Heart right ventricle (tissue), 16 donors: ENCODE data around the gene KIF1A. TPM values are rescaled to one million over a fixed set of nuclear protein-coding genes. Genes with fewer than 3 reads are reported as not detected.

Experiments
- ATAC-seq, 8 donors: fragments of 200-7000 bp; cut with Tn5 transposase; one replicate each; pipeline ENCODE4 v1.9.1; 2020; ENCODE audit warnings: mild to moderate bottlenecking in 8 of 8, moderate library complexity in 8 of 8, moderate number of reproducible peaks in 1 of 8
- DNase-seq, 2 donors: peaks; one replicate each; pipeline ENCODE4 v3.0.0-alpha.2; 2020
- H3K27ac ChIP-seq, 10 donors: fragments of 200-600 bp; sonication (generic) in 2 of 10; one replicate each; pipeline versions ENCODE4 v1.5.0 to v1.8.0; 2020 to 2022; ENCODE audit warnings: mild to moderate bottlenecking in 3 of 10
- H3K27me3 ChIP-seq, 7 donors: fragments of 200-600 bp; one replicate each; pipeline ENCODE4 v1.8.0; 2021 to 2022; ENCODE audit warnings: mild to moderate bottlenecking in 2 of 7
- H3K36me3 ChIP-seq, 9 donors: fragments of 200-600 bp; sonication (generic) in 1 of 9; one replicate each; pipeline versions ENCODE4 v1.5.0 to v1.8.0; 2020 to 2022; ENCODE audit warnings: mild to moderate bottlenecking in 2 of 9
- H3K4me1 ChIP-seq, 9 donors: fragments of 200-600 bp; sonication (generic) in 1 of 9; one replicate each; pipeline versions ENCODE4 v1.5.0 to v1.8.0; 2020 to 2022; ENCODE audit warnings: mild to moderate bottlenecking in 4 of 9
- H3K4me3 ChIP-seq, 10 donors: fragments of 200-600 bp; sonication (generic) in 2 of 10; one replicate each; pipeline versions ENCODE4 v1.5.0 to v1.8.0; 2020 to 2022; ENCODE audit warnings: mild to moderate bottlenecking in 7 of 10, moderate library complexity in 2 of 10
- H3K9me3 ChIP-seq, 11 donors: fragments of 200-600 bp in 10 of 11; sonication (generic) in 2 of 11; one replicate each; pipeline versions ENCODE4 v1.5.0 to v1.8.0; 2013 to 2022; ENCODE audit warnings: mild to moderate bottlenecking in 2 of 11, control low read depth in 1 of 11, moderate library complexity in 1 of 11
- WGBS, 2 donors: extraction: QIAGEN DNeasy Blood & Tissue Kit; methylation state at CpG; one replicate each; pipeline ENCODE4 v1.1.7; 2013; ENCODE audit warnings: inconsistent platforms in 1 of 2; 5-methylcytosine and 5-hydroxymethylcytosine counted together
- intact Hi-C, 10 donors: fragments of 100-400 bp; cut with DNase I; formaldehyde crosslinking; loops; one replicate each; pipeline versions ENCODE4 v1.11.1 to v1.14.2; 2022
- polyA plus RNA-seq, 2 donors: library from polyadenylated mRNA; stranded (reverse); fragments of 200-250 nt; gene quantifications; one replicate each; pipeline ENCODE4 v1.2.3, GENCODE V29; 2013
- total RNA-seq, 10 donors: library from RNA; stranded (reverse); fragmentation: NEBNext Ultra II Directional in 3 of 10; extraction: Animal tissue kit (Norgen Biotek cat#: 25700) in 3 of 10; gene quantifications; one replicate each; pipeline versions ENCODE4 v1.2.1 to v1.2.4, GENCODE V29; 2021 to 2023
- TF ChIP-seq, protein P1 (sequence below), 9 donors: fragments of 200-600 bp; sonication (generic) in 2 of 9; IDR thresholded peaks; one replicate each; pipeline versions ENCODE4 v1.5.0 to v1.8.0; 2021 to 2022; ENCODE audit warnings: antibody characterized with exemption in 9 of 9, mild to moderate bottlenecking in 5 of 9, moderate library complexity in 1 of 9
- donor health status: Arrhythmogenic right ventricular cardiomyopathy.
- donor health status: ischemic (EF 13 %, LVEDD 7.1; RV severe dilation, severe dysfunction).
- donor health status: healthy with polysubstance abuse.
- donor health status: DM: no; HTN: yes; CAD: no.
- donor health status: DM: no; HTN: no; CAD: no.
- donor health status: ischemic (EF 25% LVEDD 6.9; RV normal size, moderate dysfunction).
- donor health status: ischemic (EF 25% LVEDD 5.7; RV mildly dilated, moderate dysfunction).
- donor health status: healthy.
- donor health status: DM: yes; HTN: yes; CAD: no.
- donor health status: Ischemic cardiomyopathy.
- donor health status: ischemic (EF 35%, LVEDD 5.7; RV mildly dilated, moderate dysfunction).
- donor health status: nonischemic (EF 11% LVEDD 7.7; RV severe dilation, severe dysfunction).
- donor health status: DM: yes; HTN: yes; CAD: no.
- donor health status: PGD.
- donor health status: ischemic (EF 29% LVEDD 5.4; RV normal size, mild dysfunction).
- donor health status: nonischemic (EF 23%, LVEDD 6.1; RV moderate dilation, normal function).

KIF1A gene
- total and polyA plus RNA-seq, 12 donors, result 0.37 to 21.4 (median 1.4) TPM

GRCh38 chr2:240858871-240859270 lies 38.9 kb upstream of the KIF1A start:
- TF ChIP-seq, protein P1, sequence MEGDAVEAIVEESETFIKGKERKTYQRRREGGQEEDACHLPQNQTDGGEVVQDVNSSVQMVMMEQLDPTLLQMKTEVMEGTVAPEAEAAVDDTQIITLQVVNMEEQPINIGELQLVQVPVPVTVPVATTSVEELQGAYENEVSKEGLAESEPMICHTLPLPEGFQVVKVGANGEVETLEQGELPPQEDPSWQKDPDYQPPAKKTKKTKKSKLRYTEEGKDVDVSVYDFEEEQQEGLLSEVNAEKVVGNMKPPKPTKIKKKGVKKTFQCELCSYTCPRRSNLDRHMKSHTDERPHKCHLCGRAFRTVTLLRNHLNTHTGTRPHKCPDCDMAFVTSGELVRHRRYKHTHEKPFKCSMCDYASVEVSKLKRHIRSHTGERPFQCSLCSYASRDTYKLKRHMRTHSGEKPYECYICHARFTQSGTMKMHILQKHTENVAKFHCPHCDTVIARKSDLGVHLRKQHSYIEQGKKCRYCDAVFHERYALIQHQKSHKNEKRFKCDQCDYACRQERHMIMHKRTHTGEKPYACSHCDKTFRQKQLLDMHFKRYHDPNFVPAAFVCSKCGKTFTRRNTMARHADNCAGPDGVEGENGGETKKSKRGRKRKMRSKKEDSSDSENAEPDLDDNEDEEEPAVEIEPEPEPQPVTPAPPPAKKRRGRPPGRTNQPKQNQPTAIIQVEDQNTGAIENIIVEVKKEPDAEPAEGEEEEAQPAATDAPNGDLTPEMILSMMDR (IDR thresholded peaks at IDR 0.05), result no peak
- no peak overlapping the region for H3K27ac ChIP-seq
- H3K4me1 ChIP-seq, result no peaks in the 10 kb centered on the region
- 87 to 91% methylated on average over 10 of the region's 10 CpGs for WGBS, 2 donors
- no peak for ATAC-seq
- H3K27me3 ChIP-seq, result peaks cover 0 to 10% (median 0%) of the 10 kb centered on the region in 7 donors
- no peaks in the 10 kb centered on the region for H3K36me3 ChIP-seq
- intact Hi-C loops, result loop anchor here in 7 of 10 donors (10.0 kb wide), 6 partner anchors 126 to 876 kb away; partner anchors contain the start of genes SNED1 (in 3 of the 7) and D2HGDH (in 2 of the 7)
- H3K4me3 ChIP-seq, result no peak overlapping the region
- peaks cover 0 to 12% (median 0%) of the 10 kb centered on the region in 11 donors for H3K9me3 ChIP-seq
- no peak for DNase-seq

DNA sequence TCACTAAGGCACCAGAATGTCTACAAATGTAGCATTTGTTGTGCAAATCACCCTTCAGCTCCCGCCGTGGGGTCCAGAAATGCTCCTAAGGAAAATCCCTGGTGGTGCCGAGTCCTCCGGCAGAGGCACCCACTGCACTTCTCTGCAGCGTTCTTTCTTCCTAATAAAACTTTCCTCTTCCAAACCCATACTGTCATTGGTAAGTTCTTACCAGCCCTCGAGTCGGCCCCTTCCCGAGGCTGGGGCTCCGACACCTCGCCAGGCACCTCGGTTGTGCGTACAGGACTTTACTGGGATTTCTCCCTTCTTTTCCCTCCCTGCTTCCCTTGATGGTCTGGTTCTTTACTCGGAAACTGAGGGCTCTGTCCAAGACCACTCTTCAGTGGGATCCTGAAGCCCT lies 38.3 kb upstream of the KIF1A start:
- Histone ChIP-seq H3K4me1 (no peaks in the 10 kb centered on the region), H3K36me3 (no peaks in the 10 kb centered on the region), H3K27me3 (peaks cover 0 to 10% (median 0%) of the 10 kb centered on the region in 7 donors), H3K27ac (no peak overlapping the region), H3K4me3 (no peak overlapping the region), H3K9me3 (peaks cover 0 to 12% (median 0%) of the 10 kb centered on the region in 11 donors)
- TF ChIP-seq, protein P1 (IDR thresholded peaks at IDR 0.05), result no peak
- WGBS, 2 donors, result 86 to 89% methylated on average over 13 of the region's 13 CpGs
- DNase-seq (no peak), ATAC-seq (no peak)
- intact Hi-C loops, result loop anchor here in 7 of 10 donors (10.0 kb wide), 6 partner anchors 126 to 876 kb away; partner anchors contain the start of genes SNED1 (in 3 of the 7) and D2HGDH (in 2 of the 7)

DNA sequence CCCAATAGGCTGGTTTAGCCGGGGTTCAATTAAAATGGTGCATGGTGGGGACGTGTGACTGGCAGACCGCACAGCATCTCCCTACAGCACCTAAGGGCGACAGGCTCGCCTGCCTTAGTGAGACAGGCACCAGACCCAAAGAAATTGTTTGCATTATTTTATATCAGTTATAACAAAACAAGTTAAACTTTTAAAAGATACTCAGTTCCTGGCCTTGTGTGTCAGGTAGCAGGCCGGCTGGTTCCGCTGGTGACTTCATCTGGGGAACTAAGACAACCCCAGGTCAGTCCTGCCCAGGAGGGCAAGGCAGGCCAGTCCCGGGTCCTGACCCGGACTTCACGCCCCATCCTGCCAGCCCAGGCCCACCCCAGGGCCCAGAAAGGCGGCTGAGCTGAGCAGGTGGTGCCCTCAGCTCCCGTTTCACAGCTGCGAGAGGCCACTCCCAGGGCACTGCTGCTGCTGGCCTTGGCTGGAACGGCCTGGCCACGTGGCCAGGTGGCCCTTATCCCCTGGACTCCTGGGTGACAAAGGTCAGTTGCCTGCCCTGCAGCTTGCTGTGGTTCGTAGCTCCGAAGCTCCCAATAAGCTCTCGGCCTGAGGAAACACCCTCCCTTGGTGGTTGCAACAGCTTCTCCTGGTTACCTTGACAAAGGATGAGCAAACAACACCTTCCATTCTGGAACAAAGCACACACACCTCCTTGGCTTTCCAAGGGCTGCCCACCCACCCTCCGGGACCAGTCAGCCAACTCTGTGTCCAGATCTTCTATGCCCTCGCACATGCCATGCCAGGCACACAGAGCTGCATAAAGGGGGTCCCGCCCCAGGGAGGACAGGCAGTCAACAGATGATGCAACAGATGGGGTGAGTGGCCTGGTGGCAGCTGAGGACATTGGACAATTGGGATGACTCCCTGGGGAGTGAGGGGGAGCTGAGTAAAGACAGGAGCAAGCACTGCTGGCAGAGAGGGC lies 37.3 kb upstream of the KIF1A start:
- H3K27me3 ChIP-seq, result peaks cover 0 to 11% (median 0%) of the 10 kb centered on the region in 7 donors
- TF ChIP-seq, protein P1 (IDR thresholded peaks at IDR 0.05), result no peak
- H3K36me3 ChIP-seq, result no peaks in the 10 kb centered on the region
- H3K9me3 ChIP-seq, result peaks cover 0 to 12% (median 0%) of the 10 kb centered on the region in 11 donors
- H3K4me3 ChIP-seq, result no peak overlapping the region
- 85 to 87% methylated on average over 21 of the region's 21 CpGs for WGBS, 2 donors
- no peak for DNase-seq
- H3K4me1 ChIP-seq, result no peaks in the 10 kb centered on the region
- intact Hi-C loops, result loop anchor here in 7 of 10 donors (10.0 kb wide), 6 partner anchors 127 to 877 kb away; partner anchors contain the start of genes SNED1 (in 3 of the 7) and D2HGDH (in 2 of the 7)
- ATAC-seq, result no peak
- H3K27ac ChIP-seq, result no peak overlapping the region
